GM21723 (cell line): ENCODE measurements around the gene MAP3K21.
A peak's percentile ranks its signal among the peaks of the same experiment; 100 is the strongest.

Source experiments
- ATAC-seq: cut with Tn5 transposase; IDR thresholded peaks from one replicate; pipeline ENCODE4 v1.9.1; 2021; ENCODE audit warnings: mild to moderate bottlenecking, moderate library complexity; ENCODE audit not compliant: unreplicated experiment

MAP3K21 gene

GRCh38 chr1:233327651-233328141 lies at the start of gene MAP3K21:
MAP3K21 (plus strand) TSS chr1:233327724; CDS start chr1:233328029, 305 bp downstream.
- peak; percentile 51 for ATAC-seq

- no peak for ATAC-seq
Measured at GRCh38 chr1:233278631-233279030, 48.9 kb upstream of the MAP3K21 start.

GRCh38 chr1:233279971-233280370 lies 47.6 kb upstream of the MAP3K21 start:
- ATAC-seq: no peak

GRCh38 chr1:233281711-233282581 lies 45.6 kb upstream of the MAP3K21 start:
- peak; percentile 90 for ATAC-seq

GRCh38 chr1:233282582-233282886 lies 45.0 kb upstream of the MAP3K21 start:
- ATAC-seq: no peak

GRCh38 chr1:233289676-233290075 lies 37.8 kb upstream of the MAP3K21 start:
- ATAC-seq: no peak

GRCh38 chr1:233290396-233291034 lies 37.0 kb upstream of the MAP3K21 start:
- no peak for ATAC-seq

- no peak for ATAC-seq
Measured at GRCh38 chr1:233293556-233294446, 33.7 kb upstream of the MAP3K21 start.

- ATAC-seq: peak; percentile 52
Measured at GRCh38 chr1:233294913-233295236, 32.6 kb upstream of the MAP3K21 start.

GRCh38 chr1:233295237-233295974 lies 32.1 kb upstream of the MAP3K21 start, which contains the start of gene PCNX2:
PCNX2 (minus strand) TSS chr1:233295725; CDS start chr1:233295478, 247 bp downstream.
- peak; percentile 92 for ATAC-seq

- ATAC-seq: no peak
Measured at GRCh38 chr1:233295975-233296322, 31.6 kb upstream of the MAP3K21 start.

GRCh38 chr1:233299450-233299849 lies 28.1 kb upstream of the MAP3K21 start:
- ATAC-seq: no peak

GRCh38 chr1:233300326-233300725 lies 27.2 kb upstream of the MAP3K21 start:
- ATAC-seq: no peak

GRCh38 chr1:233304489-233305102 lies 22.9 kb upstream of the MAP3K21 start:
- ATAC-seq: no peak

GRCh38 chr1:233313434-233314155 lies 13.9 kb upstream of the MAP3K21 start:
- no peak for ATAC-seq

- no peak for ATAC-seq
Measured at GRCh38 chr1:233315718-233316301, 11.7 kb upstream of the MAP3K21 start.

- ATAC-seq: no peak
Measured at GRCh38 chr1:233316473-233316872, 11.1 kb upstream of the MAP3K21 start.

GRCh38 chr1:233319272-233319671 lies 8.3 kb upstream of the MAP3K21 start:
- no peak for ATAC-seq

- ATAC-seq: no peak
Measured at GRCh38 chr1:233320023-233320422, 7.5 kb upstream of the MAP3K21 start.
